ENCODE measurements around the gene IL17RC. TPM values are rescaled to one million over a fixed set of nuclear protein-coding genes. Genes with fewer than 3 reads are reported as not detected.
A peak's percentile ranks its signal among the peaks of the same experiment; 100 is the strongest.
"Not testable (repeated sequence)": the region's sequence is repeated elsewhere in the genome, so short reads cannot be mapped to it uniquely, and the experiment has no call there.

The IL17RC gene
- total RNA-seq, 1 donor from 2014 or later: 17.1 TPM

- no peak overlapping the region for H3K4me3 Mint-ChIP-seq (ENCODE audit: low read depth)
- H3K27ac Mint-ChIP-seq: no peak overlapping the region
- peaks cover 5% of the 10 kb centered on the region for H3K4me1 Mint-ChIP-seq (ENCODE audit: low read depth)
- TF ChIP-seq CTCF (IDR thresholded peaks at IDR 0.05; ENCODE audit: unreplicated experiment): no peak
- H3K36me3 Mint-ChIP-seq (ENCODE audit: insufficient read depth): peaks cover 6% of the 10 kb centered on the region
- DNase-seq (ENCODE audit: low spot score, unreplicated experiment): no peak
- H3K9me3 Mint-ChIP-seq (ENCODE audit: low read depth): no peaks in the 10 kb centered on the region
- no peaks in the 10 kb centered on the region for H3K27me3 Mint-ChIP-seq
Observed at GRCh38 chr3:9889405-9889804, 27.5 kb upstream of the IL17RC start.

DNA sequence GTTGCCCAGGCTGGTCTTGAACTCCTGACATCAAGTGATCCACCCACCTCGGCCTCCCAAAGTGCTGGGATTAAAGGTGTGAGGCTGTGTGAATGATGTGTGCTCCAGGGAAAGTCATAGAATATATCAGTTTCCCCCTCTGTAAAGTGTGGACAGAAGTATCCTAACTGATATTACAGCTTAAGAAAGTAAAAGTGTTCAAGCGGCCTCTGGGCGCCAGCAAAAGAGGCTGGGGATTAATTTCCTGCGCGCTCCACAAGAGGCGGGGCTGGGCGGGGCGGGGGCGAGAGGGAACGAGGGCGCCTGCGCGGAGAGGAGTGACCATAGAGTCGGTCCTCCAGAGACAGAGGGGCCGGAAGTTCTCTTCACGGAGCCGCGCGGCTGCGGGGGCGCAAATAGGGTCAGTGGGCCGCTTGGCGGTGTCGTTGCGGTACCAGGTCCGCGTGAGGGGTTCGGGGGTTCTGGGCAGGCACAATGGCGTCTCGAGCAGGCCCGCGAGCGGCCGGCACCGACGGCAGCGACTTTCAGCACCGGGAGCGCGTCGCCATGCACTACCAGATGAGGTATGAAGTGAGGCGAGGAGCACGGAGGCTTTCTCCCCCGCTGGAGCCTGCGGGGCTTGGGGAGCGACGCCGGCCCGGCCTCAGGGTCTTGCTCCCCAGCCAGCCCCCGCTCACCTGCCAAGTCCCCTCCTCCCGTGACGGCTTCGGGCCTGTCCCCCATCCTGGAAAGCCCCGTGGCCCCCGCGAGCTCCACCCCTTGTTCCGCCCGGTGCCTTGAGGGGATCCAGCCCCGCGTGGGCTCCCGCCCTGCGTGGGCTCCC lies 26.4 kb upstream of the IL17RC start, which contains the start of gene JAGN1:
Gene JAGN1 (plus strand): TSS at position 362 of the 823 bp plus-strand sequence. CDS start 113 bp downstream, at position 475.
- Mint-ChIP-seq H3K27ac (peak within 1 kb of the TSS; percentile 98), H3K9me3 (ENCODE audit: low read depth) (no peaks in the 10 kb centered on the region), H3K4me1 (ENCODE audit: low read depth) (peaks cover 5% of the 10 kb centered on the region), H3K4me3 (ENCODE audit: low read depth) (peak within 1 kb of the TSS; percentile 99), H3K27me3 (no peaks in the 10 kb centered on the region), H3K36me3 (ENCODE audit: insufficient read depth) (peaks cover 9% of the 10 kb centered on the region)
- no peak for TF ChIP-seq CTCF (IDR thresholded peaks at IDR 0.05; ENCODE audit: unreplicated experiment)
- DNase-seq (ENCODE audit: low spot score, unreplicated experiment): peak; percentile 73

- TF ChIP-seq CTCF (IDR thresholded peaks at IDR 0.05; ENCODE audit: unreplicated experiment): no peak
- peaks cover 10% of the 10 kb centered on the region for H3K36me3 Mint-ChIP-seq (ENCODE audit: insufficient read depth)
- H3K27ac Mint-ChIP-seq: peak overlapping the region; percentile 98
- no peak for DNase-seq (ENCODE audit: low spot score, unreplicated experiment)
- peaks cover 5% of the 10 kb centered on the region for H3K4me1 Mint-ChIP-seq (ENCODE audit: low read depth)
- no peaks in the 10 kb centered on the region for H3K9me3 Mint-ChIP-seq (ENCODE audit: low read depth)
- peak overlapping the region; percentile 99 for H3K4me3 Mint-ChIP-seq (ENCODE audit: low read depth)
- H3K27me3 Mint-ChIP-seq: no peaks in the 10 kb centered on the region
Observed at GRCh38 chr3:9891072-9891622, 25.8 kb upstream of the IL17RC start.

- Mint-ChIP-seq H3K4me1 (ENCODE audit: low read depth) (peaks cover 24% of the 10 kb centered on the region), H3K9me3 (ENCODE audit: low read depth) (no peaks in the 10 kb centered on the region), H3K27ac (no peak overlapping the region), H3K36me3 (ENCODE audit: insufficient read depth) (peaks cover 10% of the 10 kb centered on the region), H3K4me3 (ENCODE audit: low read depth) (no peak overlapping the region), H3K27me3 (no peaks in the 10 kb centered on the region)
- TF ChIP-seq CTCF (IDR thresholded peaks at IDR 0.05; ENCODE audit: unreplicated experiment): no peak
- DNase-seq (ENCODE audit: low spot score, unreplicated experiment): no peak
Observed at GRCh38 chr3:9893739-9894138, 23.2 kb upstream of the IL17RC start.

- Mint-ChIP-seq H3K36me3 (ENCODE audit: insufficient read depth) (peaks cover 10% of the 10 kb centered on the region), H3K27ac (peak overlapping the region; percentile 10), H3K4me1 (ENCODE audit: low read depth) (peaks cover 27% of the 10 kb centered on the region)
- not testable (repeated sequence) for DNase-seq (ENCODE audit: low spot score, unreplicated experiment); H3K4me3 Mint-ChIP-seq (ENCODE audit: low read depth); H3K9me3 Mint-ChIP-seq (ENCODE audit: low read depth); H3K27me3 Mint-ChIP-seq
Observed at GRCh38 chr3:9895715-9896114, 21.2 kb upstream of the IL17RC start.

DNA sequence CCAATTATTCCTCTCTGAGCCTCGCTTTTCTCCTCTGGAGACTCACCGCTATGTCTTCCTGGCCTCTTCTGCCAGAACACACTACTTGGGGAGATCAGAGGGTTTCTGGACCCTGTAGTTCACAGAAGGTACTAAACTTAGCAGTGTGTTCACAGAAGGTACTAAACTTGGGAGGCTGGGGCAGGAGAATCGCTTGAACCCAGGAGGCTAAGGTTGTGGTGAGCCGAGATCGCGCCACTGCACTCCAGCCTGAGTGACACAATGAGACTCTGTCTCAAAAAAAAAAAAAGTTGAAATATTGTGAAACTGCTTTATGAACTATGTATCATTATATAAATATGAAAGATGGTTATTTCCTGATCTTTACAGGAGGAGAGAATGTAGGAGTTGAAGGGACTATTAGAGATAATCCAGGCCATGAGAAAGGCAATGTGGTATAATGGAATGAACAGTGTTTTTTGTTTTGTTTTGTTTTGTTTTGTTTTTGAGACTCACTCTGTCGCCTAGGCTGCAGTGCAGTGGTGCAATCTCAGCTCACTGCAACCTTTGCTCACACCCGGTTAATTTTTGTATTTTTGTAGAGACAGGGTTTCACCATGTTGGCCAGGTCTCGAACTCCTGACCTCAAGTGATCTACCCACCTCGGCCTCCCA lies 20.0 kb upstream of the IL17RC start:
- peaks cover 10% of the 10 kb centered on the region for H3K36me3 Mint-ChIP-seq (ENCODE audit: insufficient read depth)
- H3K27me3 Mint-ChIP-seq, H3K27ac Mint-ChIP-seq: not testable (repeated sequence)

More for the DNA sequence above, 20.0 kb upstream of the IL17RC start:
- H3K9me3 Mint-ChIP-seq (ENCODE audit: low read depth); DNase-seq (ENCODE audit: low spot score, unreplicated experiment); H3K4me3 Mint-ChIP-seq (ENCODE audit: low read depth): not testable (repeated sequence)
- peaks cover 29% of the 10 kb centered on the region for H3K4me1 Mint-ChIP-seq (ENCODE audit: low read depth)

All from progenitor cell of endocrine pancreas (in vitro differentiated cells).